WTC11 (cell line): ENCODE results near the gene TNNI3K. TPM values are rescaled to one million over a fixed set of nuclear protein-coding genes. Genes with fewer than 3 reads are reported as not detected.

Source experiments
- ATAC-seq: fragments of 200-7000 bp; cut with Tn5 transposase; 2 replicates; pipeline ENCODE4 v1.10.0; 2021; ENCODE audit warnings: mild to moderate bottlenecking, moderate library complexity
- CTCF ChIA-PET: fragments of 300-600 bp; sonication (Branson Sonifier 250); formaldehyde crosslinking; loops from one replicate; lab custom pipeline; 2021; ENCODE audit warnings: antibody characterized with exemption; lab: Charles Lee
- POLR2A ChIA-PET: fragments of 350-600 bp; sonication (Branson Sonifier 250); formaldehyde crosslinking; loops from one replicate; lab custom pipeline; 2021; ENCODE audit warnings: antibody characterized with exemption; lab: Charles Lee
- DNase-seq: peaks from one replicate; pipeline ENCODE4 v3.0.0; 2021; ENCODE audit warnings: low spot score
- H3K27ac Mint-ChIP-seq: 2 replicates; pipeline ENCODE4 v1.8.0; 2021; ENCODE audit warnings: mixed read lengths
- H3K27me3 Mint-ChIP-seq: 2 replicates; pipeline ENCODE4 v1.8.0; 2021; ENCODE audit warnings: low read depth, mild to moderate bottlenecking, moderate library complexity, mixed read lengths
- H3K36me3 Mint-ChIP-seq: 2 replicates; pipeline ENCODE4 v1.8.0; 2021; ENCODE audit warnings: mixed read lengths
- H3K4me1 Mint-ChIP-seq: 2 replicates; pipeline ENCODE4 v1.8.0; 2022; ENCODE audit warnings: mixed read lengths
- H3K4me3 Mint-ChIP-seq: 2 replicates; pipeline ENCODE4 v1.8.0; 2021; ENCODE audit warnings: mild to moderate bottlenecking, moderate library complexity, mixed read lengths
- H3K9me3 Mint-ChIP-seq: 2 replicates; pipeline ENCODE4 v1.8.0; 2021; ENCODE audit warnings: mixed read lengths
- AR ChIP-seq: fragments of 250-450 bp; sonication (Bioruptor Pico); IDR thresholded peaks from 2 replicates; pipeline ENCODE4 v1.9.0; 2021; ENCODE audit warnings: mild to moderate bottlenecking
- ATF1 ChIP-seq: sonication (generic); formaldehyde crosslinking; IDR thresholded peaks from 2 replicates; pipeline ENCODE4 v1.8.1; 2023; ENCODE audit warnings: mild to moderate bottlenecking, moderate library complexity, missing genetic modification reagents
- ELF4 ChIP-seq: sonication (generic); formaldehyde crosslinking; IDR thresholded peaks from 2 replicates; pipeline ENCODE4 v1.8.1; 2022; ENCODE audit warnings: low read depth, mild to moderate bottlenecking, moderate library complexity, missing genetic modification reagents
- FOXP1 ChIP-seq: sonication (generic); formaldehyde crosslinking; IDR thresholded peaks from 2 replicates; pipeline ENCODE4 v1.8.0; 2022; ENCODE audit warnings: missing genetic modification reagents, mild to moderate bottlenecking, moderate library complexity, borderline replicate concordance
- IRF1 ChIP-seq: sonication (generic); formaldehyde crosslinking; IDR thresholded peaks from 2 replicates; pipeline ENCODE4 v1.8.0; 2023; ENCODE audit warnings: missing genetic modification reagents
- NR1H2 ChIP-seq: sonication (generic); formaldehyde crosslinking; IDR thresholded peaks from 2 replicates; pipeline ENCODE4 v1.9.0; 2021; ENCODE audit warnings: mild to moderate bottlenecking, moderate library complexity, missing genetic modification reagents
- NR2C2 ChIP-seq: sonication (generic); formaldehyde crosslinking; IDR thresholded peaks from 2 replicates; pipeline ENCODE4 v1.8.0; 2022; ENCODE audit warnings: mild to moderate bottlenecking, missing genetic modification reagents
- OVOL2 ChIP-seq: fragments of 250-450 bp; sonication (Bioruptor Pico); IDR thresholded peaks from 2 replicates; pipeline ENCODE4 v1.9.0; 2021; ENCODE audit warnings: mild to moderate bottlenecking, borderline replicate concordance
- PREB ChIP-seq: sonication (generic); formaldehyde crosslinking; IDR thresholded peaks from 2 replicates; pipeline ENCODE4 v1.8.1; 2022; ENCODE audit warnings: mild to moderate bottlenecking, missing genetic modification reagents, moderate library complexity, borderline replicate concordance
- STAT6 ChIP-seq: sonication (generic); formaldehyde crosslinking; conservative IDR thresholded peaks from 2 replicates; pipeline ENCODE4 v1.8.1; 2023; ENCODE audit warnings: mild to moderate bottlenecking, low read depth, missing genetic modification reagents, moderate library complexity
- TEAD1 ChIP-seq: sonication (generic); formaldehyde crosslinking; IDR thresholded peaks from 2 replicates; pipeline ENCODE4 v1.8.0; 2022; ENCODE audit warnings: mild to moderate bottlenecking, missing genetic modification reagents
- ZNF263 ChIP-seq: sonication (generic); formaldehyde crosslinking; IDR thresholded peaks from 2 replicates; pipeline ENCODE4 v1.8.1; 2022; ENCODE audit warnings: low read depth, mild to moderate bottlenecking, moderate library complexity, missing genetic modification reagents
- ZNF281 ChIP-seq: sonication (generic); formaldehyde crosslinking; IDR thresholded peaks from 2 replicates; pipeline ENCODE4 v1.8.0; 2023; ENCODE audit warnings: mild to moderate bottlenecking, missing genetic modification reagents
- total RNA-seq: library from RNA; stranded (reverse); gene quantifications from 3 replicates; pipeline ENCODE4 v1.2.3, GENCODE V29; 2021
- TF ChIP-seq, protein P1 (sequence below): sonication (generic); formaldehyde crosslinking; IDR thresholded peaks from 2 replicates; pipeline ENCODE4 v1.8.0; 2023; ENCODE audit warnings: missing genetic modification reagents, mild to moderate bottlenecking, borderline replicate concordance
- TF ChIP-seq, protein P2 (sequence below): fragments of 250-450 bp; sonication (Bioruptor Pico); IDR thresholded peaks from 2 replicates; pipeline ENCODE4 v1.9.0; 2021; ENCODE audit warnings: mild to moderate bottlenecking, borderline replicate concordance

Gene TNNI3K
- total RNA-seq, 1 experiment from 2014 or later: 0.07 TPM

GRCh38 chr1:74584185-74584584 is 349.0 kb downstream of the TNNI3K start (continued):
- TF ChIP-seq, protein P1, sequence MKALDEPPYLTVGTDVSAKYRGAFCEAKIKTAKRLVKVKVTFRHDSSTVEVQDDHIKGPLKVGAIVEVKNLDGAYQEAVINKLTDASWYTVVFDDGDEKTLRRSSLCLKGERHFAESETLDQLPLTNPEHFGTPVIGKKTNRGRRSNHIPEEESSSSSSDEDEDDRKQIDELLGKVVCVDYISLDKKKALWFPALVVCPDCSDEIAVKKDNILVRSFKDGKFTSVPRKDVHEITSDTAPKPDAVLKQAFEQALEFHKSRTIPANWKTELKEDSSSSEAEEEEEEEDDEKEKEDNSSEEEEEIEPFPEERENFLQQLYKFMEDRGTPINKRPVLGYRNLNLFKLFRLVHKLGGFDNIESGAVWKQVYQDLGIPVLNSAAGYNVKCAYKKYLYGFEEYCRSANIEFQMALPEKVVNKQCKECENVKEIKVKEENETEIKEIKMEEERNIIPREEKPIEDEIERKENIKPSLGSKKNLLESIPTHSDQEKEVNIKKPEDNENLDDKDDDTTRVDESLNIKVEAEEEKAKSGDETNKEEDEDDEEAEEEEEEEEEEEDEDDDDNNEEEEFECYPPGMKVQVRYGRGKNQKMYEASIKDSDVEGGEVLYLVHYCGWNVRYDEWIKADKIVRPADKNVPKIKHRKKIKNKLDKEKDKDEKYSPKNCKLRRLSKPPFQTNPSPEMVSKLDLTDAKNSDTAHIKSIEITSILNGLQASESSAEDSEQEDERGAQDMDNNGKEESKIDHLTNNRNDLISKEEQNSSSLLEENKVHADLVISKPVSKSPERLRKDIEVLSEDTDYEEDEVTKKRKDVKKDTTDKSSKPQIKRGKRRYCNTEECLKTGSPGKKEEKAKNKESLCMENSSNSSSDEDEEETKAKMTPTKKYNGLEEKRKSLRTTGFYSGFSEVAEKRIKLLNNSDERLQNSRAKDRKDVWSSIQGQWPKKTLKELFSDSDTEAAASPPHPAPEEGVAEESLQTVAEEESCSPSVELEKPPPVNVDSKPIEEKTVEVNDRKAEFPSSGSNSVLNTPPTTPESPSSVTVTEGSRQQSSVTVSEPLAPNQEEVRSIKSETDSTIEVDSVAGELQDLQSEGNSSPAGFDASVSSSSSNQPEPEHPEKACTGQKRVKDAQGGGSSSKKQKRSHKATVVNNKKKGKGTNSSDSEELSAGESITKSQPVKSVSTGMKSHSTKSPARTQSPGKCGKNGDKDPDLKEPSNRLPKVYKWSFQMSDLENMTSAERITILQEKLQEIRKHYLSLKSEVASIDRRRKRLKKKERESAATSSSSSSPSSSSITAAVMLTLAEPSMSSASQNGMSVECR (CRISPR knock-in tag): no peak

GRCh38 chr1:74586253-74586897 is 351.2 kb downstream of the TNNI3K start:
- POLR2A ChIA-PET: interaction anchor here (0.7 kb wide), 1 partner anchor 12 kb away, joined by 6 read pairs; no protein-coding TSS in a partner anchor
- no peak for ATAC-seq

More at GRCh38 chr1:74586253-74586897, 351.2 kb downstream of the TNNI3K start:
- H3K4me1 Mint-ChIP-seq: no peaks in the 10 kb centered on the region
- TF ChIP-seq ZNF281 (CRISPR knock-in tag) (no peak), ZNF263 (CRISPR knock-in tag) (no peak), STAT6 (CRISPR knock-in tag) (no peak), ATF1 (no peak), OVOL2 (CRISPR knock-in tag) (no peak), NR2C2 (CRISPR knock-in tag) (no peak), ELF4 (CRISPR knock-in tag) (no peak), AR (no peak), IRF1 (CRISPR knock-in tag) (no peak), PREB (CRISPR knock-in tag) (no peak), FOXP1 (CRISPR knock-in tag) (no peak), NR1H2 (no peak), TEAD1 (no peak)
- TF ChIP-seq, protein P2, sequence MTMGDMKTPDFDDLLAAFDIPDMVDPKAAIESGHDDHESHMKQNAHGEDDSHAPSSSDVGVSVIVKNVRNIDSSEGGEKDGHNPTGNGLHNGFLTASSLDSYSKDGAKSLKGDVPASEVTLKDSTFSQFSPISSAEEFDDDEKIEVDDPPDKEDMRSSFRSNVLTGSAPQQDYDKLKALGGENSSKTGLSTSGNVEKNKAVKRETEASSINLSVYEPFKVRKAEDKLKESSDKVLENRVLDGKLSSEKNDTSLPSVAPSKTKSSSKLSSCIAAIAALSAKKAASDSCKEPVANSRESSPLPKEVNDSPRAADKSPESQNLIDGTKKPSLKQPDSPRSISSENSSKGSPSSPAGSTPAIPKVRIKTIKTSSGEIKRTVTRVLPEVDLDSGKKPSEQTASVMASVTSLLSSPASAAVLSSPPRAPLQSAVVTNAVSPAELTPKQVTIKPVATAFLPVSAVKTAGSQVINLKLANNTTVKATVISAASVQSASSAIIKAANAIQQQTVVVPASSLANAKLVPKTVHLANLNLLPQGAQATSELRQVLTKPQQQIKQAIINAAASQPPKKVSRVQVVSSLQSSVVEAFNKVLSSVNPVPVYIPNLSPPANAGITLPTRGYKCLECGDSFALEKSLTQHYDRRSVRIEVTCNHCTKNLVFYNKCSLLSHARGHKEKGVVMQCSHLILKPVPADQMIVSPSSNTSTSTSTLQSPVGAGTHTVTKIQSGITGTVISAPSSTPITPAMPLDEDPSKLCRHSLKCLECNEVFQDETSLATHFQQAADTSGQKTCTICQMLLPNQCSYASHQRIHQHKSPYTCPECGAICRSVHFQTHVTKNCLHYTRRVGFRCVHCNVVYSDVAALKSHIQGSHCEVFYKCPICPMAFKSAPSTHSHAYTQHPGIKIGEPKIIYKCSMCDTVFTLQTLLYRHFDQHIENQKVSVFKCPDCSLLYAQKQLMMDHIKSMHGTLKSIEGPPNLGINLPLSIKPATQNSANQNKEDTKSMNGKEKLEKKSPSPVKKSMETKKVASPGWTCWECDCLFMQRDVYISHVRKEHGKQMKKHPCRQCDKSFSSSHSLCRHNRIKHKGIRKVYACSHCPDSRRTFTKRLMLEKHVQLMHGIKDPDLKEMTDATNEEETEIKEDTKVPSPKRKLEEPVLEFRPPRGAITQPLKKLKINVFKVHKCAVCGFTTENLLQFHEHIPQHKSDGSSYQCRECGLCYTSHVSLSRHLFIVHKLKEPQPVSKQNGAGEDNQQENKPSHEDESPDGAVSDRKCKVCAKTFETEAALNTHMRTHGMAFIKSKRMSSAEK (CRISPR knock-in tag): no peak
- no peak for DNase-seq
- no peaks in the 10 kb centered on the region for H3K27me3 Mint-ChIP-seq
- no peak overlapping the region for H3K27ac Mint-ChIP-seq
- no peak overlapping the region for H3K4me3 Mint-ChIP-seq
- CTCF ChIA-PET: no interaction called here
- H3K9me3 Mint-ChIP-seq: no peaks in the 10 kb centered on the region
- H3K36me3 Mint-ChIP-seq: no peaks in the 10 kb centered on the region
